Neural cell (in vitro differentiated cells): ENCODE data around the gene FAM167B. TPM values are rescaled to one million over a fixed set of nuclear protein-coding genes. Genes with fewer than 3 reads are reported as not detected.

Experiments used
- H2AFZ ChIP-seq: fragments of 200-600, 300-800 bp; sonication (generic), shearing (Covaris generic); 2 replicates; pipeline ENCODE4 v1.6.0; 2014; ENCODE audit warnings: low read depth, mild to moderate bottlenecking, antibody characterized with exemption, low read length, moderate library complexity
- H3F3A ChIP-seq: fragments of 200-600 bp; shearing (Covaris generic); 2 replicates; pipeline ENCODE4 v1.6.1; 2016; ENCODE audit warnings: mild to moderate bottlenecking, moderate library complexity, mixed read lengths, antibody characterized with exemption, low read length; ENCODE audit not compliant: insufficient read depth, poor library complexity, severe bottlenecking
- H3K27ac ChIP-seq: fragments of 200-600, 300-800 bp; sonication (generic), shearing (Covaris generic); 2 replicates; pipeline ENCODE4 v1.5.1; 2014; ENCODE audit warnings: mild to moderate bottlenecking, low read length, moderate library complexity
- H3K27me3 ChIP-seq: fragments of 300-800, 200-600 bp; sonication (generic), shearing (Covaris generic); 2 replicates; pipeline ENCODE4 v1.6.0; 2014; ENCODE audit warnings: mild to moderate bottlenecking, low read depth, low read length, moderate library complexity; ENCODE audit not compliant: insufficient read depth
- H3K36me3 ChIP-seq: fragments of 300-800, 200-600 bp; sonication (generic), shearing (Covaris generic); 2 replicates; pipeline ENCODE4 v1.5.1; 2014; ENCODE audit warnings: mild to moderate bottlenecking, antibody characterized with exemption, low read length, moderate library complexity; ENCODE audit not compliant: insufficient read depth
- H3K4me2 ChIP-seq: fragments of 300-800, 200-600 bp; sonication (generic), shearing (Covaris generic); 2 replicates; pipeline ENCODE4 v1.6.0; 2014; ENCODE audit warnings: mild to moderate bottlenecking, low read length
- H3K4me3 ChIP-seq: fragments of 300-800, 200-600 bp; sonication (generic), shearing (Covaris generic); 2 replicates; pipeline ENCODE4 v1.5.1; 2014; ENCODE audit warnings: mild to moderate bottlenecking, low read length, moderate library complexity
- H3K79me2 ChIP-seq: fragments of 200-600 bp; shearing (Covaris generic); replicated peaks from 2 replicates; pipeline ENCODE4 v1.6.0; 2014; ENCODE audit warnings: mild to moderate bottlenecking, low read length, moderate library complexity; ENCODE audit not compliant: insufficient read depth
- H3K9ac ChIP-seq: fragments of 300-800, 200-600 bp; sonication (generic), shearing (Covaris generic); 2 replicates; pipeline ENCODE4 v1.6.1; 2016; ENCODE audit warnings: mild to moderate bottlenecking, low read length, mixed read lengths
- H3K9me2 ChIP-seq: fragments of 200-600 bp; shearing (Covaris generic); 2 replicates; pipeline ENCODE4 v1.6.1; 2016; ENCODE audit warnings: mild to moderate bottlenecking, low read length, mixed read lengths; ENCODE audit not compliant: insufficient read depth
- H3K9me3 ChIP-seq: fragments of 200-600, 300-800 bp; sonication (generic), shearing (Covaris generic); 2 replicates; pipeline ENCODE4 v1.6.1; 2016; ENCODE audit warnings: mild to moderate bottlenecking, mixed run types, low read length, moderate library complexity, mixed read lengths
- H4K20me1 ChIP-seq: fragments of 200-600 bp; shearing (Covaris generic); 2 replicates; pipeline ENCODE4 v1.6.1; 2016; ENCODE audit warnings: mild to moderate bottlenecking, mixed run types; ENCODE audit not compliant: insufficient read depth
- EP300 ChIP-seq: fragments of 450-650 bp; conservative IDR thresholded peaks from 2 replicates; pipeline ENCODE4 v1.6.1; 2014; ENCODE audit warnings: antibody characterized with exemption, mild to moderate bottlenecking, moderate library complexity; ENCODE audit not compliant: poor library complexity, severe bottlenecking
- EZH2 ChIP-seq: fragments of 200-600, 300-800 bp; shearing (Covaris generic), sonication (generic); IDR thresholded peaks from 2 replicates; pipeline ENCODE4 v1.6.1; 2014; ENCODE audit warnings: antibody characterized with exemption, low read length, borderline replicate concordance, mild to moderate bottlenecking; ENCODE audit not compliant: insufficient read depth, poor library complexity, severe bottlenecking
- MXI1 ChIP-seq: fragments of 450-650 bp; conservative IDR thresholded peaks from 2 replicates; pipeline ENCODE4 v1.6.1; 2014; ENCODE audit warnings: antibody characterized with exemption, mild to moderate bottlenecking; ENCODE audit not compliant: poor library complexity, severe bottlenecking
- POLR2AphosphoS5 ChIP-seq: IDR thresholded peaks from 2 replicates; pipeline ENCODE4 v1.6.1; 2012
- RAD21 ChIP-seq: fragments of 450-650 bp; conservative IDR thresholded peaks from 2 replicates; pipeline ENCODE4 v1.6.1; 2014; ENCODE audit warnings: antibody characterized with exemption, mild to moderate bottlenecking, moderate library complexity
- SMC3 ChIP-seq: fragments of 450-650 bp; conservative IDR thresholded peaks from 2 replicates; pipeline ENCODE4 v1.6.1; 2014; ENCODE audit warnings: antibody characterized with exemption, mild to moderate bottlenecking, moderate library complexity; ENCODE audit not compliant: poor library complexity
- TAF1 ChIP-seq: IDR thresholded peaks from 2 replicates; pipeline ENCODE4 v1.6.1; 2012; ENCODE audit warnings: low read depth
- polyA plus RNA-seq: library from polyadenylated mRNA; depleted of rRNA; stranded (reverse); fragments of >200 nt; gene quantifications from 2 replicates; pipeline ENCODE4 v1.2.3, GENCODE V29; 2014
- TF ChIP-seq, protein P1 (sequence below): fragments of 450-650 bp; IDR thresholded peaks from 2 replicates; pipeline ENCODE4 v1.5.1; 2014; ENCODE audit warnings: antibody characterized with exemption, mild to moderate bottlenecking, moderate library complexity; ENCODE audit not compliant: poor library complexity, severe bottlenecking
- TF ChIP-seq, protein P2 (sequence below): IDR thresholded peaks from 2 replicates; pipeline ENCODE4 v1.6.1; 2012; ENCODE audit warnings: borderline replicate concordance

FAM167B gene
- polyA plus RNA-seq, 1 donor from 2014 or later: not detected

DNA sequence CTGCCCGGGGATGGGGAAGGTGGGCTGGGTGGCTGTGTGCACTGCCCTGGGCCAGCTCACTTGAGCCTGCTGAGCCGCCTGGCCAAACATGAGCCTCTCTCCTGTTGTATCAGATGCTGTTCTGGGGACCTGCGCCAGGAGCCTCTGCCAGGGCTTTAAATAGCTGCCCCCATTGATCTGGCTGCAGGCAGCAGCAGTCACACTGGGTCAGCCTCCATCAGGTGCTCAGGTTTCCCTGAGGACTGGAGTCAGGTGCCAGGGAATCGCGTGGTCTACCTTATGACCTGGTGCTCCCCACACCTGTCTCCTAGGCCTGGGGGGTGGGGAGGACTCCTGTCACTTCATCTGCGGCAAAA lies 47.3 kb upstream of the FAM167B start:
- peak overlapping the region; percentile 35 for H2AFZ ChIP-seq
- no peaks in the 10 kb centered on the region for H3K27me3 ChIP-seq
- no peaks in the 10 kb centered on the region for H3K9me3 ChIP-seq
- no peaks in the 10 kb centered on the region for H3K9me2 ChIP-seq
- H3K9ac ChIP-seq: peak overlapping the region; percentile 94
- TF ChIP-seq MXI1: no peak
- TF ChIP-seq, protein P1, sequence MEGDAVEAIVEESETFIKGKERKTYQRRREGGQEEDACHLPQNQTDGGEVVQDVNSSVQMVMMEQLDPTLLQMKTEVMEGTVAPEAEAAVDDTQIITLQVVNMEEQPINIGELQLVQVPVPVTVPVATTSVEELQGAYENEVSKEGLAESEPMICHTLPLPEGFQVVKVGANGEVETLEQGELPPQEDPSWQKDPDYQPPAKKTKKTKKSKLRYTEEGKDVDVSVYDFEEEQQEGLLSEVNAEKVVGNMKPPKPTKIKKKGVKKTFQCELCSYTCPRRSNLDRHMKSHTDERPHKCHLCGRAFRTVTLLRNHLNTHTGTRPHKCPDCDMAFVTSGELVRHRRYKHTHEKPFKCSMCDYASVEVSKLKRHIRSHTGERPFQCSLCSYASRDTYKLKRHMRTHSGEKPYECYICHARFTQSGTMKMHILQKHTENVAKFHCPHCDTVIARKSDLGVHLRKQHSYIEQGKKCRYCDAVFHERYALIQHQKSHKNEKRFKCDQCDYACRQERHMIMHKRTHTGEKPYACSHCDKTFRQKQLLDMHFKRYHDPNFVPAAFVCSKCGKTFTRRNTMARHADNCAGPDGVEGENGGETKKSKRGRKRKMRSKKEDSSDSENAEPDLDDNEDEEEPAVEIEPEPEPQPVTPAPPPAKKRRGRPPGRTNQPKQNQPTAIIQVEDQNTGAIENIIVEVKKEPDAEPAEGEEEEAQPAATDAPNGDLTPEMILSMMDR: no peak
- no peak for TF ChIP-seq EZH2
- TF ChIP-seq SMC3: no peak
- TF ChIP-seq POLR2AphosphoS5: no peak
- no peak for TF ChIP-seq RAD21
- TF ChIP-seq, protein P2, sequence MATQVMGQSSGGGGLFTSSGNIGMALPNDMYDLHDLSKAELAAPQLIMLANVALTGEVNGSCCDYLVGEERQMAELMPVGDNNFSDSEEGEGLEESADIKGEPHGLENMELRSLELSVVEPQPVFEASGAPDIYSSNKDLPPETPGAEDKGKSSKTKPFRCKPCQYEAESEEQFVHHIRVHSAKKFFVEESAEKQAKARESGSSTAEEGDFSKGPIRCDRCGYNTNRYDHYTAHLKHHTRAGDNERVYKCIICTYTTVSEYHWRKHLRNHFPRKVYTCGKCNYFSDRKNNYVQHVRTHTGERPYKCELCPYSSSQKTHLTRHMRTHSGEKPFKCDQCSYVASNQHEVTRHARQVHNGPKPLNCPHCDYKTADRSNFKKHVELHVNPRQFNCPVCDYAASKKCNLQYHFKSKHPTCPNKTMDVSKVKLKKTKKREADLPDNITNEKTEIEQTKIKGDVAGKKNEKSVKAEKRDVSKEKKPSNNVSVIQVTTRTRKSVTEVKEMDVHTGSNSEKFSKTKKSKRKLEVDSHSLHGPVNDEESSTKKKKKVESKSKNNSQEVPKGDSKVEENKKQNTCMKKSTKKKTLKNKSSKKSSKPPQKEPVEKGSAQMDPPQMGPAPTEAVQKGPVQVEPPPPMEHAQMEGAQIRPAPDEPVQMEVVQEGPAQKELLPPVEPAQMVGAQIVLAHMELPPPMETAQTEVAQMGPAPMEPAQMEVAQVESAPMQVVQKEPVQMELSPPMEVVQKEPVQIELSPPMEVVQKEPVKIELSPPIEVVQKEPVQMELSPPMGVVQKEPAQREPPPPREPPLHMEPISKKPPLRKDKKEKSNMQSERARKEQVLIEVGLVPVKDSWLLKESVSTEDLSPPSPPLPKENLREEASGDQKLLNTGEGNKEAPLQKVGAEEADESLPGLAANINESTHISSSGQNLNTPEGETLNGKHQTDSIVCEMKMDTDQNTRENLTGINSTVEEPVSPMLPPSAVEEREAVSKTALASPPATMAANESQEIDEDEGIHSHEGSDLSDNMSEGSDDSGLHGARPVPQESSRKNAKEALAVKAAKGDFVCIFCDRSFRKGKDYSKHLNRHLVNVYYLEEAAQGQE: no peak
- no peak for TF ChIP-seq TAF1
- no peak for TF ChIP-seq EP300
- no peaks in the 10 kb centered on the region for H3F3A ChIP-seq
- H4K20me1 ChIP-seq: no peaks in the 10 kb centered on the region
- H3K4me3 ChIP-seq: peak overlapping the region; percentile 86
- H3K27ac ChIP-seq: peak overlapping the region; percentile 98
- H3K36me3 ChIP-seq: no peaks in the 10 kb centered on the region
- H3K4me2 ChIP-seq: peak overlapping the region; percentile 93
- no peaks in the 10 kb centered on the region for H3K79me2 ChIP-seq

DNA sequence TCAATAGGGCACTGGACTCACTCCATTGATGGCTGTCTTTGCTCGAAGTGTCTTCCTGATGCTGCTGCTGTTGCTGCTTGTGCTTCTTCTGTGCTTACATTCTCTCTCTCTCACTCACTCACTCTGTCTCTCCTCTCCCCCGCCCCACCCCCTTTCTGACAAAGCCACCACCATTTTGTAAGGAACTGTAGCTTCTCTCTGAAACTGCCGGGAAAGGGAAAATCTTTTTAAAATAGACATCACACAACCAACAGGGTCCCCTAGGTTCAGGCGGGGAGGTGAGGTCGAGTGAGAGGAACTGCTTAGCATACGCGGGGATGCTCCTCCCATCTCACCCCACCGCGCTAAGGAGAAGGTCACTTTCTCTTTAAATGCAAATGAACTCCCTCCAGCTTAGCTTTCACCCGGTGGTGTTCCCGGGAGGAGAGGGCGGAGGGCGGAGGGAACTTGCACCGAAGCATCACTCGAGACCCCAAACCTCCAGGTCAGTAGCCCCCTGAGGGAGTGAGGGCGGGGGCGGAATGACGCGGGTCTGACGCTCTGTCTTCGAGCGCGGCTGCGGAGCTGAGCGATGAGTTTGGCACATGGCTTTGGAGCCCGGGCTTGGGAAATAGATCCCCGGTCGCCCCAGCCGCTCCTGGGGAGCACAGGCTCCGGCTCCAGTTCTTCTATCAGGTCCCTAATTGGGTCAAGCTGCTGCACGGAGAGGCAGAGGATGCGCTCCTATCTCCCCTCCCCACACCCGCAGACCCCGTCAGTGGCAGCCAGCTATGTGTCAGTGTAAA lies 46.6 kb upstream of the FAM167B start, which contains the start of gene CCDC28B:
Gene CCDC28B (plus strand): TSS at position 370 of the 785 bp plus-strand sequence. CDS start 1,341 bp downstream, outside the sequence.
- Histone ChIP-seq H3F3A (no peaks in the 10 kb centered on the region), H3K36me3 (no peaks in the 10 kb centered on the region), H3K9me2 (no peaks in the 10 kb centered on the region), H4K20me1 (no peaks in the 10 kb centered on the region), H3K79me2 (no peaks in the 10 kb centered on the region), H3K27ac (peak within 1 kb of the TSS; percentile 98), H3K27me3 (no peaks in the 10 kb centered on the region), H3K9ac (peak within 1 kb of the TSS; percentile 94), H3K4me2 (peak within 1 kb of the TSS; percentile 93), H3K4me3 (peak within 1 kb of the TSS; percentile 86), H3K9me3 (no peaks in the 10 kb centered on the region), H2AFZ (peak within 1 kb of the TSS; percentile 56)
- TF ChIP-seq EZH2 (no peak), EP300 (peak; percentile 56), RAD21 (no peak), POLR2AphosphoS5 (peak; percentile 80), TAF1 (peak; percentile 68), MXI1 (peak; percentile 91)
- TF ChIP-seq, protein P2: peak; percentile 48
- TF ChIP-seq, protein P1: peak; percentile 2
